Stimulated activated CD8-positive, alpha-beta memory T cell treated with anti-CD3 and anti-CD28 coated beads, Interleukin-12 subunit alpha, Interleukin-12 subunit beta, amount 100 ng/mL, for 1 hour (primary cell): ENCODE data around the gene GABRD.

Experiments used
- DNase-seq: peaks from one replicate; pipeline ENCODE4 v3.0.0-alpha.2; 2020; ENCODE audit warnings: low read depth

GABRD gene

DNA sequence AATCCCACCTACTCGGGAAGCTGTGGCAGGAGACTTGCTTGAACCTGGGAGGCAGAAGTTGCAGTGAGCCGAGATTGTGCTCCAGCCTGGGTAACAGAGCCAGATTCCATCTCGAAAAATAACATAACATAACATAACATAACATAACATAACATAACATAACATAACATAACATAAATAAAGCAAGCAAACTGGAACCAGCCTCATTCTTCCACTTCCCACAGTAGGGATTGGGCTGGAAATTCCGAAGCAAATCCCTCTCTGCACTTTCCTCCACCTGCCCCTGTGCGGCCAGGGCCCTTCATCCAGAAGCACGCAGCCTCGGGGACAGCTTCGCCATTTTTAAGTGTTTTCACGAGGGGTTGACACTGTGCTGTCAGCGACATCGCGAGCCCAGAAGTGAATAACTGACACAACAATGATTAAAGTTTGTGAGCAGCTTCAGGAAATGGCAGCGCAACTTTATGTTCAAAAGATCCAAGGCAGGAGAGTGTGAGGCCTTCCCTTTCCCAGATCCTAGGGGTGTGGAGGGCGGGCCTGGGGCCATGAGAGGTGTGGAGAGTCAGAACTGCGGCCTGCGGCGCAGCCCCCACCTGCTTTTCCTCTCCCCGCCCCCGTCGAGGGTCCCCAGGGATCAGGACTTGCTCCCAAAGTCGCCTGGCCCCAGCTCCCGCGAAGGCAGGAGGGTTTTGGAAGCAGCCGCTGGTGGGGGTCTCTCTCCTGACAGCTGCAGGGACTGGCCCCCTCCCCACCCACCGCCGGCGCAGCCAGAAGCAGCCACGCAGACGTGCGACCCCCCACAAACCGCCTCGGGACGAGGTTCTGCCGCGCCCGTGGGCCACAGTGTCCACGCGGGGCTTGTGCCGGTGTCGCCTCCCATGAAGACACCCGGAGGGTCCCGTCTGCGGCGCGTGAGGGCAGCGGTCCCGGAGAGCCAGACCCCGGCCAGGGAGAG is 651 bp upstream of the GABRD start:
- DNase-seq = no peak

DNA sequence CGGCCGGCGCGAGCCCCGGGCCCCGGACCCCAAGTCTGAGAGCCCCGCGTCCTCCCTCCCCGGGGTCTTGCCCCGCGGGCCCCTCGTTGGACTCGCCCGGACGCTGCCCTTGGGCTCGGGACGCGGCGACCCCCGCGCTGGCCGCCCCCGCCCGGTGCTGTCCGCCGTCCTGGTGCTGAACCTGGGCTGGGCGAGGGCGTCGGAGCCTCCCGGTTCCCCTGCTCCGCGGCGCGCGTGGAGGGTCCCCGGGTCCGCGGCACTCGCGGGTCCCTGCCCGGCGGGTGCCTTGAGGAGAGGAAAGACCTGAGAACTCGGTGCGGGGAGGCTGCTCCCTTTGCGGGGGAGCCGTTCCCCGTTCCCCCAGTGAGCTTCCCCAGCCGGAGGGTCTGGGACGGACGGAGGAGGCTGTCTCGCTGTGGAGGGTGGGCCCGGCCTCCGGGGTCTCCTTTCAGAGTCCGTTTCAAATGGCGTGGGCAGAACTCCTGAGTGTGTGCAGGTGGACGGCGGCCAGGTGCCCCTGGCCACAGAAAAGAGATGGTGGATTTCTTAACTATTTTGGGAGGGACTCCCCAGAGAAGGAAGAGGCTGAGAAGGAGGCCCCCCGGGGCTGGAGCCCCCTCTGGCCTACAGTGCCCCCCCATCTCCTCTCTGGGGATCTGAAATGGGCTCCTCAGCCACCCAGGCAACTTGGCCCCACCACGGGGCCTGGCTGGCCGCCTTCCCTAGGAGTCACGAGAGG is 595 bp downstream of the GABRD start:
- no peak for DNase-seq

- no peak for DNase-seq
Observed at GRCh38 chr1:2020310-2020655, 1.1 kb downstream of the GABRD start.

DNA sequence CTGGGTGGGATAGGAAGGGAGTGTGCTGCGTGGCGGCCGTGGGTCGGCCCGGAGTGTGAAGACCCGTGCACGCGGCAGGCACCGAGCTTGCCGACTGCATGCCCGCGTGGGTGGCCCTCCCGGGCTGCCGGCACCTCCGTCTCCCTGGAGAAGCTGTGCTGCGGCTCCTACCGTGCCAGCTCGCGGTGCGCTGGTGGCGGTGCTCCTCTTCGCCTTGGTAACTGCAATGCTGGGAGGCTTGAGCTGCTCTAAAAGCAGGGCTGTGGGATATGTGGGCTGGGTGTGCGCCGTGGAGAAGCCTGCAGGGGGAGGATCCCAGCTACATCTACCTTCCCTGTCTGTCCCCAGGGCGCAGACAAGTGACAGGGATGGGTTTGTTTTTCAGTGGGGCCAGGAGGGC is 2.4 kb downstream of the GABRD start:
- DNase-seq = no peak

GRCh38 chr1:2022063-2022770 is 3.1 kb downstream of the GABRD start:
- no peak for DNase-seq

DNA sequence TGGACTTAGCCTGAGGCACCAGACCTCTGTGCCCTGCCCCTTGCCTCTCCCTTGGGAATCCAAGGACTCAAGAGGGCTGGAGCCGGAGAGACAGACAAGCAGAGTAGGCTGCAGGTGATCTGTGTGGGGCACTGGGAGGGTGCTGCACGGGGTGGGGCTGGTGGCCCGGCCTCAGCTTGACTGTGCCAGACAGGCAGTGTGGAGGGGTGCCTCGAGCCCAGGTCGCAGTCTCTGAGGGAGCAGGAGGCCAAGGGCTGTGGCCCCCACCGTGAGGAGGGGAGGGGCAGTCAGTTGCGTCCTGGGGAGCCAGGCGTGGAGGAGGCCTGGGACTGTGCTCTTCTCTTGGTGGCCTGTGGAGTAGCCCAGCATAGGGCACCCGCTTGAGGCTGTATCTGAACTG is 4.0 kb downstream of the GABRD start:
- DNase-seq = no peak

DNA sequence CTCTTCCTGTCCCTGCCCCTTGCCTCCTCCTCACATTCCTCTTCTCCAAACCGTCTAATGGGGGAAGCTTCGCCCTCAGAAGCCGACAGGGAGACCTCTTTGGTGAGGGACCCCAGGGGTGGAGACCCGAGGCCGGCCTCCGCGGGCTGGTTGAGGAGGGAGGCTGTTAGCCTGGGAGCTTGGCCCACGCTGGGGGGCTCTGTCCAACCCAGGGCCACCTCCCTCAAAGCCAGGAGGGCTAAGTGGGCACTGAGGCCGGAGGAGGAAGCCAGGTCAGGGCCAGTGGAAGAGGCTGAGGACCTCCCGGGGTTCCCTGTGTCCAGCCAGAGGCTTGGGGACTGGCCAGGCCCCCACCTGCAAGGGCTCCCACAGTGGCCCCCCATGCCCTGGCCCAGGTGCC is 5.3 kb downstream of the GABRD start:
- no peak for DNase-seq

DNA sequence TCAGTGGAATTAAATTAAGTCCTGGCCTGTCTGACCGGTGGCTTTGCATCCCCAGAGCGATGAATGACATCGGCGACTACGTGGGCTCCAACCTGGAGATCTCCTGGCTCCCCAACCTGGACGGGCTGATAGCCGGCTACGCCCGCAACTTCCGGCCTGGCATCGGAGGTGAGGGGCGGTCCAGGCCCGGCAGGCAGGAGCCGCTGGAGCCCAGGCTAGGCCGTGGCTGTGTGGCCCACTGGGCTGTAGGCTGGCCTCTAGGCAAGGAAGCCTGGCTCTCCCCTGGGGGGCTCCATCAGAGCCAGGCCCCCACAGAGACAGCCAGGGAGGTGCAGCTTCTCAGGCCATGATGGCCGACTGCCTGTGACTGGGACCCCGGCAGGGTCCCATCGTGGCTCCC is 5.7 kb downstream of the GABRD start:
- DNase-seq = no peak

DNA sequence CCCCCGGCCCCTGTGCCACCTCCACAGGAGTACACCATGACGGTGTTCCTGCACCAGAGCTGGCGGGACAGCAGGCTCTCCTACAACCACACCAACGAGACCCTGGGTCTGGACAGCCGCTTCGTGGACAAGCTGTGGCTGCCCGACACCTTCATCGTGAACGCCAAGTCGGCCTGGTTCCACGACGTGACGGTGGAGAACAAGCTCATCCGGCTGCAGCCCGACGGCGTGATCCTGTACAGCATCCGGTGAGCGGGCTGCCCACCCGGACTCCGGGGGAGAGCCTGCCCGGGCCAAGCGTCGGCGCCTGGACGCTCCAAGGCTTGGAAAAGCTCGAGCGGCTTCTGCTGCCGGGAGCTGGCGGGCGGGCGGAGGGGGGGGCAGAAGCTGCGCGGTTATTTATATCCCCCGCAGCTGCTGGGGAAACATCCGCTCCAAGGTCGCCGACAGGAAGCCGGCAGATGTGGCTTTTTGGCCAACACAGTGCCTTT is 6.4 kb downstream of the GABRD start:
- no peak for DNase-seq

DNA sequence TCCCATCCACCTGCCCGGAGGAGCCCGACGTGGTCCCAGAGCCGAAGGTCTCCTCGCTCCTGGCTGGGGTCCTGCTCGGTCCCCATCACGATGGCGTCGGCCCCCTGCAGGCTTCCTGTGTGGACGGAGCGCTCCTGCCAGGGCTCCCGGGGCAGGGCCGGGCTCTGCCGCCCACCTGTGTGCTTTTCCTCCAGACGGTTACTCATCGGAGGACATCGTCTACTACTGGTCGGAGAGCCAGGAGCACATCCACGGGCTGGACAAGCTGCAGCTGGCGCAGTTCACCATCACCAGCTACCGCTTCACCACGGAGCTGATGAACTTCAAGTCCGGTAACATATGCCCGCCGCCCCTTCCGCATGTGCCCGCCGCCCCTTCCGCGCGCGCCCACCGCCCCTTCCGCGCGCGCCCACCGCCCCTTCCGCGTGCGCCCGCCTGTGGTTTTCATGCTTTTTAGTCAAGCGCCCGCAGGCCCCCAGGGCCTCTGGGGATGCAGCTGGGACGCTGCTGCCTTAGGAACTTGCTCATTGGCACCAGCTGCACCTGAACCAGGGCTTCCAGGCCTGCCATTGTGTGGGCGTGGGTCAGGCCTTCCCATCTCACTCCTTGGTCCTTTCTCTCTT is 8.9 kb downstream of the GABRD start:
- DNase-seq = no peak

GRCh38 chr1:2028870-2029560 is 9.9 kb downstream of the GABRD start:
- DNase-seq = no peak

DNA sequence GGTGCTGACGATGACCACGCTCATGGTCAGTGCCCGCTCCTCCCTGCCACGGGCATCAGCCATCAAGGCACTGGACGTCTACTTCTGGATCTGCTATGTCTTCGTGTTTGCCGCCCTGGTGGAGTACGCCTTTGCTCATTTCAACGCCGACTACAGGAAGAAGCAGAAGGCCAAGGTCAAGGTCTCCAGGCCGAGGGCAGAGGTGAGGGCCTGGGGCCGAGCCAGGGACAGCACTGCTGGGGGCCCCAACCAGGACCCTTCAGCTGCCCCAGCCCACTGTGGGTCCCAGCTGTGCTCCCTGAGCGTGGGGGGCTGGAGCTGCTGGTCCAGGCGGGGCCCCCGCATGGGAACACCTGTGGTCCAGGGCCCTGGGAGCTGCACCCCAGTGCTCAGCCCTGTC is 10.4 kb downstream of the GABRD start:
- DNase-seq = no peak

- DNase-seq = no peak
Observed at GRCh38 chr1:2030076-2030871, 11.1 kb downstream of the GABRD start.

DNA sequence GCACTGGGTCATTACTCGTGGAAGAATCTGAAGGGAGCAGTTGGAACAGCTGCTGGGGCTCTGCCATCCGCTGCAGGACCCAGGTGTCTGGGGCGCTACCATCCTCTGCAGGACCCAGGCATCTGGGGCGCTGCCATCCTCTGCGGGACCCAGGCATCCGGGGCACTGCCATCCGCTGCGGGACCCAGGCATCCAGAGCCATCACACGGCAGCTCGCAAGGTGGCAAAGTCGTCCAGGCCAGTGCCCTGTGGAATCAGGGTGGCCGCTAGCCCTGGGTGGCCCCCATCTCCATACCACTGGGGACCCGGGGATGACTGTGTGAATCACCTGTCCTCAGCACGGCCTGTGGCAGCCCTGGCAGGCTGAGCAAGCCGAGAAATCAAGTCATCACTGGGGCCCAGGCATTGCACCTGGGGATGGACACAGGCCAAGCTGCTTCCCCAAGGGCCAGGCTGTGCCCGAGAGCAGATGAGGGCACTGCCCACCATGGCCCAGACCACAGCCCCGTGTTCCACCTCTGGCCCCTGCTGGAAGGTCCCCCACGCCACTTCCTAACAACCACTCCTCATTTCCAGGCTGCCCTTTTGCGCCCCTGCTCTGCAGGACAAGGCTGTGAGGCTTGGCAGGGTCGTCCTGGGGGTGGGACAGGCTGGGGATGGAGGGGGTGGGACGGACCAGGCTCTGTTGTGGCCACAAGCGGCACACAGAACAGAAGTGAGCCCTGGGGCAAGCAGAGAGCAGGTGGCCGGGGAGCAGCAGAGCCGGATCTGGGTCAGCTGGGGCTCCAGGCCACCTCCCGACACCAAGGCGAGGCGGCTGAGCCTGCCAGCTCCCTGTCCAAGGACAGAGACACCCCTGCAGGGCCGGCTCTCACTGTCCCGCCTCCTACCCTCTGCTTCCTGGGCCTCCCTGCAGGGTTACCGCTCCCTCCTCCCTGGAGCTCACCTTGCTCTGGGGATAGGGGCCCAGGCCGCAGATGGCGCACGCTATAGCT is 12.7 kb downstream of the GABRD start:
- no peak for DNase-seq

- DNase-seq = no peak
Observed at GRCh38 chr1:2032737-2033136, 13.6 kb downstream of the GABRD start.

DNA sequence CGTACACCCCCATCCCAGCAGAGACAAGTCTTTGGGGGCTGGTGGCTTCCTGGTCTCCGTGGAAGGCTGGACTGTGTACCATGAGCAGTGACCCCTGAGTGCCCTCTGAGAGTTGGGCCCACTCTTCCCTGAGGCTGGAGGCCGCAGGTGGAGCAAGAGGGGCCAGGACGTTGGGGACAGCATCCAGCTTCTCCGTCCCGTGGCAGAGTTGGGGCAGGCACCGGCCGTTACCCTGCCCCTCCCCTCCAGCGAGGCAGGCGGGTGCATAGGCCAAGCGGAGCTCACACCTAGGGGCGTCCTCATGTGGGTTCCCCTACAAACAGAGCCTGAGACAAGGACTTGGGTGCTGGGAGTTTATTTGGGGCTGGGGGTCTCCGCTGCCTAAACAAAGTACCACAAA is 14.0 kb downstream of the GABRD start:
- DNase-seq = no peak

GRCh38 chr1:2036287-2036686 is 17.1 kb downstream of the GABRD start:
- no peak for DNase-seq

- no peak for DNase-seq
Observed at GRCh38 chr1:2037314-2037979, 18.3 kb downstream of the GABRD start.

DNA sequence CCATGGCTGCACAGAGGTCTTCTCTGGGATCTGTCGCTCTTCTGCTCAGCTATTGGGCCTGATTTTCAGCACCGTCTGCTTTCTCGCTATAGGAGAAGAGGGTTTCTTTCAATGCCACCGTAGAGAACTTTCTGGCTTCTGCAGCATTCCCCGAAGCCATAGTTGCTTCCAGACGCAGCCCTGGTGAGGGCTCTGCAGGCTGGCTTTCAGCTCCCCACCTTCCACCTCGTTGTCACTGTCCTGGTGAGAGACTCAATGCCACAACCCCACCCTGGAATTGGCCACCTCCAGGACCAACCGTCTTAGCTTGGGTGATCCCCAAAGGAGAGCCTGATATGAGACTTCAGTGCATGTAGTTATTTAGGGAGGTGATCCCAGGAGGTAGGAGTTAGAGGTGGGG is 19.1 kb downstream of the GABRD start:
- no peak for DNase-seq
